ENCODE data around the gene FNIP2.

DNA sequence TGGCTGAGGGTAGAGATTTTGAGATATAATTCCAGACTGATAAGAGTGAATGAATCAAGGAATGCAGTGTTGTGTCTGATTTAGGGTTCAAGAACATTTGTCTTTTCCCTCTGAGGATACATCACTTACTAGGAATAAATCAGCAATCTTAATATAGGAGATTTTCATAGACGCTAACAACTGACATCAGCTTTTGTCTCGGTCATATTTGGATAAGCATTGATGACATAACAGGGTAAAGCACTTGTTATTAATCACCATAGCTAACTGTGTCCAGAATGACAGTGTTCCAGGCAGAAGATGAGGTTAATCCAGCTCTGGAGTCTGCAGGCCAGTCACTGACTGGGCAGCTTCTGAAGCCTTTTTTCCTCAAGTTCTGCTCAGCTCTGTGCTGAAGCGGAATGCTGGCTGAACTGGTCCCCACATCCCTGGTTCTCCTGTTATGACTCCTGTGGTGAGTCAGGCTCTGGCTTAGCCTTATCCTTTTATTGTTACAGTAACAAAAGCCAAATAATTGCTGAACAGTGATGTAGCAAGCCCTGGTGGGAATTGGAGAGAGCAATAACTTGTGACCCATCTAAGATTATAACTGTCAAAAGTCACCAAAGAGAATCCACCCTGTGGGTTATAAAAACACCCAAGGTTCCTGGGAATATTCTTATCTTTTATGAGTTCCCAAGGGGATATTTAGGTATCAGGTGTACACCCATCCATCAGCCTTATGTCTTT is 41.8 kb downstream of the FNIP2 start:
- TF ChIP-seq, protein P1, sequence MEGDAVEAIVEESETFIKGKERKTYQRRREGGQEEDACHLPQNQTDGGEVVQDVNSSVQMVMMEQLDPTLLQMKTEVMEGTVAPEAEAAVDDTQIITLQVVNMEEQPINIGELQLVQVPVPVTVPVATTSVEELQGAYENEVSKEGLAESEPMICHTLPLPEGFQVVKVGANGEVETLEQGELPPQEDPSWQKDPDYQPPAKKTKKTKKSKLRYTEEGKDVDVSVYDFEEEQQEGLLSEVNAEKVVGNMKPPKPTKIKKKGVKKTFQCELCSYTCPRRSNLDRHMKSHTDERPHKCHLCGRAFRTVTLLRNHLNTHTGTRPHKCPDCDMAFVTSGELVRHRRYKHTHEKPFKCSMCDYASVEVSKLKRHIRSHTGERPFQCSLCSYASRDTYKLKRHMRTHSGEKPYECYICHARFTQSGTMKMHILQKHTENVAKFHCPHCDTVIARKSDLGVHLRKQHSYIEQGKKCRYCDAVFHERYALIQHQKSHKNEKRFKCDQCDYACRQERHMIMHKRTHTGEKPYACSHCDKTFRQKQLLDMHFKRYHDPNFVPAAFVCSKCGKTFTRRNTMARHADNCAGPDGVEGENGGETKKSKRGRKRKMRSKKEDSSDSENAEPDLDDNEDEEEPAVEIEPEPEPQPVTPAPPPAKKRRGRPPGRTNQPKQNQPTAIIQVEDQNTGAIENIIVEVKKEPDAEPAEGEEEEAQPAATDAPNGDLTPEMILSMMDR (IDR thresholded peaks at IDR 0.05) = no peak
- TF ChIP-seq POLR2A (IDR thresholded peaks at IDR 0.05) = no peak

Data from testis (tissue), 2 donors.